SK-N-SH treated with all-trans-retinoic acid at 6 μM for 48 hours (cell line): ENCODE results near the gene GOLGA6A.
"Not testable (repeated sequence)": the region's sequence is repeated elsewhere in the genome, so short reads cannot be mapped to it uniquely, and the experiment has no call there.

Experiments used
- ARNTL ChIP-seq: fragments of 450-650 bp; formaldehyde crosslinking; IDR thresholded peaks from 2 replicates; pipeline ENCODE4 v1.5.0; 2020; ENCODE audit warnings: low read depth, mild to moderate bottlenecking, moderate library complexity, borderline replicate concordance
- CSDC2 ChIP-seq: fragments of 250-450 bp; sonication (Bioruptor Pico); IDR thresholded peaks from 2 replicates; pipeline ENCODE4 v1.5.0; 2020; ENCODE audit warnings: mild to moderate bottlenecking, moderate library complexity
- GLIS3 ChIP-seq: fragments of 250-450 bp; sonication (Bioruptor Pico); IDR thresholded peaks from 2 replicates; pipeline ENCODE4 v1.5.0; 2020; ENCODE audit warnings: mild to moderate bottlenecking, moderate library complexity
- ISL1 ChIP-seq: fragments of 250-450 bp; sonication (Bioruptor Pico); IDR thresholded peaks from 2 replicates; pipeline ENCODE4 v2.1.2; 2022; ENCODE audit warnings: mild to moderate bottlenecking, moderate library complexity
- PPARA ChIP-seq: fragments of 250-450 bp; sonication (Bioruptor Pico); IDR thresholded peaks from 2 replicates; pipeline ENCODE4 v1.5.0; 2020; ENCODE audit warnings: mild to moderate bottlenecking, borderline replicate concordance
- RARB ChIP-seq: fragments of 250-450 bp; sonication (Bioruptor Pico); IDR thresholded peaks from 2 replicates; pipeline ENCODE4 v1.8.0; 2021; ENCODE audit warnings: mild to moderate bottlenecking, moderate library complexity
- SNAI2 ChIP-seq: fragments of 250-450 bp; sonication (Bioruptor Pico); IDR thresholded peaks from 2 replicates; pipeline ENCODE4 v1.5.0; 2020; ENCODE audit warnings: mild to moderate bottlenecking, moderate library complexity
- TCF4 ChIP-seq: fragments of 250-450 bp; sonication (Bioruptor Pico); IDR thresholded peaks from 2 replicates; pipeline ENCODE4 v1.8.0; 2021; ENCODE audit warnings: mild to moderate bottlenecking, moderate library complexity, borderline replicate concordance
- ZFP3 ChIP-seq: fragments of 250-450 bp; sonication (Bioruptor Pico); IDR thresholded peaks from 2 replicates; pipeline ENCODE4 v1.5.0; 2020; ENCODE audit warnings: mild to moderate bottlenecking, moderate library complexity
- ZFP30 ChIP-seq: fragments of 450-650 bp; formaldehyde crosslinking; IDR thresholded peaks from 2 replicates; pipeline ENCODE4 v1.5.0; 2022; ENCODE audit warnings: mild to moderate bottlenecking, moderate library complexity
- ZNF8 ChIP-seq: fragments of 450-650 bp; formaldehyde crosslinking; IDR thresholded peaks from 2 replicates; pipeline ENCODE4 v1.5.0; 2020; ENCODE audit warnings: mild to moderate bottlenecking, moderate library complexity
- TF ChIP-seq, protein P1 (sequence below): fragments of 250-450 bp; sonication (Bioruptor Pico); IDR thresholded peaks from 2 replicates; pipeline ENCODE4 v1.8.0; 2020; ENCODE audit warnings: mild to moderate bottlenecking, moderate library complexity, borderline replicate concordance
- TF ChIP-seq, protein P2 (sequence below): fragments of 250-450 bp; sonication (Bioruptor Pico); IDR thresholded peaks from 2 replicates; pipeline ENCODE4 v1.5.1; 2021; ENCODE audit warnings: mild to moderate bottlenecking, moderate library complexity

DNA sequence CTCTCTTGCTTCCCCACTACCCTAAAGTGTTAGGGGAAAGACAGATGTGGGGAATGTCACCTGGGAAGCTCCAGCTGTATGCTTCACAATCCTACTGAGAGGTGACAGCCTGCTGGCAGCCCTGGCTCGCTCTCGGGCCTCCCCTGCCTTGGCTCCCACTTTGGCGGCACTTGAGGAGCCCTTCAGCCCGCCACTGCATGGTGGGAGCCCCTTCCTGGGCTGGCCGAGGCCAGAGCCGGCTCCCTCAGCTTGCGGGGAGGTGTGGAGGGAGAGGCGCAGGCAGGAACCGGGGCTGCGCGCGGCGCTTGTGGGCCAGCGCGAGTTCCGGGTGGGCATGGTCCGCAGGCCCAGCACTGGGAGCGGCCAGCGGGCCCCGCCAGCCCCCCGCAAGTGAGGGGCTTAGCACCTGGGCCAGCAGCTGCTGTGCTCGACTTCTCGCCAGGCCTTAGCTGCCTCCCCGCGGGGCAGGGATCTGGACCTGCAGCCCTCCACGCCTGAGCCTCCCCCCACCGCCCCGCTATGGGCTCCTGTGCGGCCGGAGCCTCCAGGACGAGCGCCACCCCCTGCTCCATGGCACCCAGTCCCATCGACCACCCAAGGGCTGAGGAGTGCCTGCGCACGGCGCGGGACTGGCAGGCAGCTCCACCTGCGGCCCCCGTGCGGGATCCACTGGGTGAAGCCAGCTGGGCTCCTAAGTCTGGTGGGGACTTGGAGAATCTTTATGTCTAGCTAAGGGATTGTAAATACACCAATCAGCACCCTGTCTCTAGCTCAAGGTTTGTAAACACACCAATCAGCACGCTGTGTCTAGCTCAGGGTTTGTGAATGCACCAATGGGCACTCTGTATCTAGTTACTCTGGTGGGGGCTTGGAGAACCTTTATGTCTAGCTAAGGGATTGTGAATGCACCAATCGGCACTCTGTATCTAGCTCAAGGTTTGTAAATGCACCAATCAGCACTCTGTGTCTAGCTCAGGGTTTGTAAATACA is 29.8 kb downstream of the GOLGA6A start:
- not testable (repeated sequence) for TF ChIP-seq ARNTL (CRISPR knock-in tag); ZFP30; GLIS3 (CRISPR knock-in tag); ZFP3 (CRISPR knock-in tag); RARB (CRISPR knock-in tag); ZNF8 (CRISPR knock-in tag); CSDC2 (CRISPR knock-in tag); TCF4; PPARA (CRISPR knock-in tag); SNAI2 (CRISPR knock-in tag); ISL1 (CRISPR knock-in tag)
- TF ChIP-seq, protein P1, sequence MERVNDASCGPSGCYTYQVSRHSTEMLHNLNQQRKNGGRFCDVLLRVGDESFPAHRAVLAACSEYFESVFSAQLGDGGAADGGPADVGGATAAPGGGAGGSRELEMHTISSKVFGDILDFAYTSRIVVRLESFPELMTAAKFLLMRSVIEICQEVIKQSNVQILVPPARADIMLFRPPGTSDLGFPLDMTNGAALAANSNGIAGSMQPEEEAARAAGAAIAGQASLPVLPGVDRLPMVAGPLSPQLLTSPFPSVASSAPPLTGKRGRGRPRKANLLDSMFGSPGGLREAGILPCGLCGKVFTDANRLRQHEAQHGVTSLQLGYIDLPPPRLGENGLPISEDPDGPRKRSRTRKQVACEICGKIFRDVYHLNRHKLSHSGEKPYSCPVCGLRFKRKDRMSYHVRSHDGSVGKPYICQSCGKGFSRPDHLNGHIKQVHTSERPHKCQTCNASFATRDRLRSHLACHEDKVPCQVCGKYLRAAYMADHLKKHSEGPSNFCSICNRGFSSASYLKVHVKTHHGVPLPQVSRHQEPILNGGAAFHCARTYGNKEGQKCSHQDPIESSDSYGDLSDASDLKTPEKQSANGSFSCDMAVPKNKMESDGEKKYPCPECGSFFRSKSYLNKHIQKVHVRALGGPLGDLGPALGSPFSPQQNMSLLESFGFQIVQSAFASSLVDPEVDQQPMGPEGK (CRISPR knock-in tag), result not testable (repeated sequence)
- TF ChIP-seq, protein P2, sequence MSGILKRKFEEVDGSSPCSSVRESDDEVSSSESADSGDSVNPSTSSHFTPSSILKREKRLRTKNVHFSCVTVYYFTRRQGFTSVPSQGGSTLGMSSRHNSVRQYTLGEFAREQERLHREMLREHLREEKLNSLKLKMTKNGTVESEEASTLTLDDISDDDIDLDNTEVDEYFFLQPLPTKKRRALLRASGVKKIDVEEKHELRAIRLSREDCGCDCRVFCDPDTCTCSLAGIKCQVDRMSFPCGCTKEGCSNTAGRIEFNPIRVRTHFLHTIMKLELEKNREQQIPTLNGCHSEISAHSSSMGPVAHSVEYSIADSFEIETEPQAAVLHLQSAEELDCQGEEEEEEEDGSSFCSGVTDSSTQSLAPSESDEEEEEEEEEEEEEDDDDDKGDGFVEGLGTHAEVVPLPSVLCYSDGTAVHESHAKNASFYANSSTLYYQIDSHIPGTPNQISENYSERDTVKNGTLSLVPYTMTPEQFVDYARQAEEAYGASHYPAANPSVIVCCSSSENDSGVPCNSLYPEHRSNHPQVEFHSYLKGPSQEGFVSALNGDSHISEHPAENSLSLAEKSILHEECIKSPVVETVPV (CRISPR knock-in tag), result not testable (repeated sequence)
